AG08395 (cell line): ENCODE measurements around the gene PPP6R2.

ENCODE experiments used
- DNase-seq: peaks from one replicate; pipeline ENCODE4 v3.0.0; 2012; ENCODE audit warnings: mixed read lengths, low spot score

PPP6R2 gene

GRCh38 chr22:50447576-50448551 is 104.7 kb downstream of the PPP6R2 start:
- DNase-seq: no peak

DNA sequence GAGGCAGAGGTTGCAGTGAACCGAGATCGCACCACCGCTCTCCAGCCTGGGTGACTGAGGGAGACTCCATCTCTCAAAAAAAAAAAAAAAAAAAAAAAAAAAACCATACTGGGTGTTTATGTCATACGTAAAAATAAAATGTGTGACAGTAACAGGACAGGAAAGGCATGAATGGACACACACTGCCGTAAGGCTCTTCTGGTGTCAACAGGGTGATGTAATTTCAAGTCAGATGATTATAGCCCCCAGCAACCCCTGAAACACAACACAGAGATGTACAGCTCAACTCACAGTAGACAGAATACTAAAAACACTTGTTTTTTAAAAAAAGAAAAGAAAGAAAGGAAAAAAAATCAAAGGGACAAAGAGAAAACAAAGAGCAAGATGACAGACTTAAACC is 109.5 kb downstream of the PPP6R2 start:
- DNase-seq: no peak

- no peak for DNase-seq
Measured at GRCh38 chr22:50454556-50455075, 111.5 kb downstream of the PPP6R2 start.

GRCh38 chr22:50455201-50455600 is 112.1 kb downstream of the PPP6R2 start:
- DNase-seq: no peak

DNA sequence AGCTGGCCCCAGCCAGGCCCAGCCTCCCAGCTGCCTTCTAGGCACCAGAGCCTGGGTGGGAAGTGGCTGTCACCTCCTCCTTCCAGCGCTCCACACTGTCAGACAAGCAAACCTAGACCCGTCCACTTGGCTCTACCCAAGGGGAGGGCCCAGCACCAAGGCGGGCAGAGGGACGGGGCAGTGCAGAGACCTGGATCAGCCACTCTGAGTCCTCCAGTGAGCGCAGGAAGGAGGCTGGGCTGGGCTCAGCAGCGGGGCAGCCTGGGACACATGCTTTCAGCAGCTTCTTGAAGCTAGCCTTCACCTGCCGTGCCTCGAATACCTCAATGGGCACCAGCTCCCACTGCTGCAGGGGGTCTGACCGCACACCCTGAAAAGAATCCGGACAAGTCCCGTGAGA is 112.9 kb downstream of the PPP6R2 start:
- DNase-seq: no peak

DNA sequence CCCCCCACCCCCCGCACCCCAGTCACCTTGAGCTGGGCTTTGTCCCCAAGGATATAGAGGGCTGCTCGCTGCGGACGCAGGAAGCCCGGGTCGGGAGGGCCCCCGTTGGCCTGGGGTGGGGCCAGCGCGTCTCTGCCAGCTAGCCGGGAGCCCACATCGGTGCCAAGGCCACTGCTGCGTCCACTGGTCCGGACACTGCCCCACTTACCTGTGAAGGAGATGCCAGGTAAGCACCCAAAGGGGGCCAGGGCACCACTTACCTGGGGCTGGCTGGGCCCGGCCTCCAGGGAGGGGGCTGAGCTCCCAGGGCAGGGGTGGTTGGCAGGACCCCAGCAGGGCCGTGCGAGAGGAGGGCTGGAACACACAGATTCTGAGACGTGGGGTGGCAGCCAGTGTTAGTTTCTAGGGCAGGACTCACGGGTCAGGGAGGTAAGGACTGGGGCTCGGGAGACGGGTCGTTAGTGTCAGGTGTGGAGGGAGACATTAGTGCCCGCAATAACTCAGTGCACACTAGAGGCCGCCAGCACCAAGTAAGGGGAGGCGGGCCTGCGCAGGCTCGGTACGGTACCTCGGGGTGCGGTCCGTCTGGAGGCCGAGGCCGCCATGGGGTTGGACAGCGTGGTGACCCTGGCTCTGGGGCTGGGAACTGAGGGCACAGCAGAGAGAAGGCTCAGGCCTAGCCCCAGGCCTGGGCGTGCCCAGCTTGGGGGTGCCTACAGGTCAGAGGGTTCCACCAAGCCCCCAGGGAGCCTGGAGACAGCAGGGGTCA is 113.5 kb downstream of the PPP6R2 start:
- DNase-seq: no peak

GRCh38 chr22:50459016-50459415 is 115.9 kb downstream of the PPP6R2 start:
- no peak for DNase-seq

DNA sequence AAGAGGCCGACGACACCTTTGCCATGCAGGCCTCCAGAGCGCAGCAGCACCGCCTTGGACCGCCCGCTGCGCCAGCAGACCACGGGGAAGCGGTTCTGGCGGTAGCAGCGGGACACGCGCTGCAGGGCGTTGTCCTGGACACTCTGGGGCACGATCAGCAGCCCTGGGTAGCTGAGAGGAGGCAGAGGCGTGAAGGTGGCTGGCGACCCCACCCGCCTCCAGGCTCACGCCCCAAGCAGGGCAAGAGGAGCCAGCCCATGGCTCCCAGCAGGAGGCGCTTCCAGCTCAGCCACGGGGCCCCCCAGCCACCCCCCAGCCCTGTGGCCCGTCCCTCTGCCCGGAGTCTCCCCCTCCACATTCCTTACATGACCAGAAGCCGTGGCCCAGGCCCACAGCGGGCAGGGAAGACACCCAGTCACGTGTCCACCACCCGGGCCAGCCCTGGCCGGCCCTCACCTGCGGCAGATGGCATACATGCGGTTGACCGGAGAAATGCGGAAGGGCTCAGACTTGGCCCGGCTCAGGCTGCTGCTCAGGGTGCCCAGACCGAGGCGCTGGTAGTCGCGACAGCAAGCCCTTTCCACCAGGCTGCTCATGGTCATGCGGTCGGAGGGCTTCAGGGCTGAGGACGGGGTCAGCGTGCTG is 116.5 kb downstream of the PPP6R2 start:
- no peak for DNase-seq

DNA sequence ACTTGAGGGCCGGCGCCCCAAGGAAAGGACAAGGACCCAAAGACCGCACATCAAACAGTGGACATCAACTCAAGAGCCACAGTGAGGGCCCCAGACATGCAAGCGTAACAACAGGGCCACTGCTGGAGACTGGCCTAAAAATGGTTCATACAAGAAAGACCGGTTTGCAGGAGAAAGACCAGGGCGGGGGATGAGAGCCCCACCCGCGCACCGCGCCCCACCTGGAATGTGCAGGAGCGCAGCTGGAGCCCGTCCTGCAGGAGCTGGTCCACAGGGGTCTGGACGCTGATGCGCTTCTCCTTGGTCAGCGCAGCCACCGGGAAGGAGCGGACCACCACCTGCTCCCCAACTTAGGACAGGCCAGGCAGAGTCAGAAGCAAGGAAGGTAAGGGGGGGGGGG is 117.8 kb downstream of the PPP6R2 start:
- DNase-seq: no peak

- DNase-seq: no peak
Measured at GRCh38 chr22:50461536-50461935, 118.4 kb downstream of the PPP6R2 start.

- no peak for DNase-seq
Measured at GRCh38 chr22:50461979-50462540, 118.9 kb downstream of the PPP6R2 start.

GRCh38 chr22:50463188-50463900 is 120.2 kb downstream of the PPP6R2 start:
- DNase-seq: no peak

DNA sequence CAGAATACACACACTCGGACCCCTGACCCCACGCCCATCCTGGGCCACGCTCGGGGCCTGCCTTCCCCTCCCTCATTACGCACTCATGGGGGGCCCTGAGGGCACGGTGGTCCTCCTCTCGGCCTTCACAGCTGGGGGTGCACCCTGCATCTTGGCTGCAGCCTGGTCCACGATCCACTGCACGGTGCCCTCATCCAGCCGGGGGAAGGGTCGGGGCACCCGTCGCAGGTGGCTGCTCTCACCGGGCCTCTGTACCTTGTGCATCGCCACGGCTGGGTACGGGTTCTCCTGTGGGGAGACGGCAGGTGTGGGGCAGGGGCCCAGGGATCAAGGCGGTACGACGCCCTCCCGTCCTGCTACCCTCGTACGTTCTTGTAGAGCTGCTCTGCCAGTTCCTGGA is 121.3 kb downstream of the PPP6R2 start:
- no peak for DNase-seq

- DNase-seq: no peak
Measured at GRCh38 chr22:50465066-50465930, 122.2 kb downstream of the PPP6R2 start.

- DNase-seq: no peak
Measured at GRCh38 chr22:50467341-50467740, 124.2 kb downstream of the PPP6R2 start.

- no peak for DNase-seq
Measured at GRCh38 chr22:50467773-50468440, 124.8 kb downstream of the PPP6R2 start.

DNA sequence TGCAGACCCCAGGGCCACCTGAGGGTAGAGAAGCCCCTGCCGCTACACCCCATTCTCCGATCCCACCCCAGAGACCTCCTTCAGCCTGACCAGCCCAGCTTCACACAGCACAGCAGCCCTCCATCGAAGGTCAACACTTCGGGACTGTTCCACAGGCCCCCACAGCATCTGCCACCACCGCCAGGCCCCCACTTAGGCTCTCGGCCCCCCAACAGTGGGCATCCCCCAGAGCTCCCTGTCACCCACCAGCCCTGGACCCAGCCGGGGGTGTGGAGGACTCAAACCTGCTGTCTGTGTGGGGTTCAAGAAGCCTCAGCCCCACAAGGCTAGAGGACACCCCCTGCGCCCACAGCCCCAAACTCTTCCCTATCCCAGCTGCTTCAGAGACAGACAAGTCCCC is 125.5 kb downstream of the PPP6R2 start:
- DNase-seq: no peak

DNA sequence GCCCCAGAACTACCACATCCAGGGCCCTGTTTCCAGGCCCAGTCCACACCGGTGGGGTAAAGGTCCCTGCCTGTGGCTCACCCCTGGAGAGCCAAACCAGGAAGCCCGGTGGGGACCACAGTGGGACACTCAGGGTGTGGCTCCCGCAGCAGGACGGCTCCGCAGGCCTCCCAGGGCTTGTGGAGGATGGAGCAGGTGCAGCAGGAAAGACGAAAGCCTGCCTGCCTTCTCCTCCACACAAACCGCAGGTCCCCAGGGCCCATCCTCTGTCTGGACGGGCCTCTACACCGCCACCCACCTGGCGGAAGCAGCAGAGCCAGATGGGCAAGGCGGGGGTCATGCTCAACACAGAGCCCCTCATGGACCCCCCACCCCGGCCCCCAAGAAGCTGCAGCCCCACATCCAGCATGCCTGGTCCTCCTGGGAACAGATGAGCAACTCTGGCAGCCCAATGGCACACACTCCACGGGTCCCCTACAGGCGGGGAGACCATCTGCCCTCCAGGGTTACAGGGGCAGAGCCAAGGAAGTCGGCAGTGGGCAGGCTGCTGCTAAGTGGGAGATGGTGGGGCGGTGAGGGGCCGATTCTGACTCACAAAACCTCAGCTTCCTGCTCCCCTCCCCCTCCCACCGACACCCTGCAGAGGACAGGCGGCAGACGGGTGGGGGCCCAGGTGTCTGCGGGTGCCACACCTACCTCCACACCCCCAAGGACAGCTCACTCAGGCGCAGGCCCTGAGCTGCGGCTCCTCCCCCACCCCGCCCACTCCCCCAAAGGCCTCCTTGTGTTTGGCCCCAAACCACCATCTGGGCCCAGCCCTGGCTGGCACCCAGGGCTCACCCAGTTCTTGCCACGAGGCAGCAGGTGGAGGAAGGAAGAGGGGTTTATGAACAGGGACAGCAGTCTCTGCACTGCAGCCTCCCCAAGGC is 126.5 kb downstream of the PPP6R2 start:
- no peak for DNase-seq

GRCh38 chr22:50470491-50470890 is 127.4 kb downstream of the PPP6R2 start:
- DNase-seq: no peak
